H1 (cell line): ENCODE measurements around the gene RHOB. TPM values are rescaled to one million over a fixed set of nuclear protein-coding genes. Genes with fewer than 3 reads are reported as not detected.

Experiments
- CTCF ChIP-seq, 3 experiments: IDR thresholded peaks; 1 replicate in 2 of 3; 2 replicates in 1 of 3; pipeline versions ENCODE4 v1.5.1 to v1.6.1; 2011; ENCODE audit warnings: low read length in 3 of 3, mild to moderate bottlenecking in 3 of 3, inconsistent platforms in 2 of 3, low read depth in 1 of 3, moderate library complexity in 1 of 3; ENCODE audit not compliant: insufficient read depth in 1 of 3; ENCODE audit errors: control extremely low read depth in 1 of 3
- EP300 ChIP-seq, 2 experiments: IDR thresholded peaks; 1 replicate in 1 of 2; 2 replicates in 1 of 2; pipeline ENCODE4 v1.6.1; 2011 to 2012; ENCODE audit warnings: low read depth in 2 of 2, low read length in 2 of 2, mild to moderate bottlenecking in 2 of 2, borderline replicate concordance in 1 of 2, inconsistent platforms in 1 of 2, moderate library complexity in 1 of 2
- RBBP5 ChIP-seq: IDR thresholded peaks from 2 replicates; pipeline ENCODE4 v1.7.1; 2012; ENCODE audit warnings: low read depth, mild to moderate bottlenecking, inconsistent platforms, low read length, moderate library complexity, borderline replicate concordance
- RNF2 ChIP-seq: fragments of 200-900, 300-1000 bp; sonication (generic); IDR thresholded peaks from 2 replicates; pipeline ENCODE4 v1.7.1; 2016; ENCODE audit warnings: borderline replicate concordance, low read depth, mild to moderate bottlenecking, antibody characterized with exemption, low read length; ENCODE audit not compliant: poor library complexity, severe bottlenecking; ENCODE audit errors: missing control alignments
- polyA plus RNA-seq, 7 experiments: library from polyadenylated mRNA; depleted of rRNA in 3 of 7; stranded (reverse) in 5 of 7; unstranded in 2 of 7; fragments of >200 nt in 5 of 7; fragments of 200-250 nt in 2 of 7; gene quantifications; 1 replicate in 5 of 7; 2 replicates in 1 of 7; 4 replicates in 1 of 7; pipeline versions ENCODE4 v1.2.1 to v1.2.3, GENCODE V29; 2011 to 2013; ENCODE audit warnings: missing spikeins in 2 of 7, mixed read lengths in 2 of 7
- total RNA-seq: library from RNA; stranded (reverse); fragmentation: NEBNext Ultra II Directional; extraction: Animal tissue kit (Norgen Biotek cat#: 25700); gene quantifications from 2 replicates; pipeline ENCODE4 v1.2.1, GENCODE V29; 2021

RHOB gene
- total and polyA plus RNA-seq, 2 of the 8 experiments (the other 6 are each of a cell fraction or from before 2014, with no cell fraction given) = 9.3 to 9.5 TPM

- TF ChIP-seq EP300 (IDR thresholded peaks at IDR 0.05; ENCODE audit: borderline replicate concordance in 1 of 2, low read depth in 2 of 2, low read length in 2 of 2) (no peak), CTCF (IDR thresholded peaks at IDR 0.05; ENCODE audit: control extremely low read depth in 1 of 3, insufficient read depth in 1 of 3, low read depth in 1 of 3, low read length in 3 of 3) (no peak), RNF2 (no peak), RBBP5 (no peak)
These were observed 25.7 kb downstream of the RHOB start (continued) for GRCh38 chr2:20472569-20472968.
